HG03139 (cell line): Measurements from ENCODE around the gene TFDP1.

Experiments used
- ATAC-seq: cut with Tn5 transposase; IDR thresholded peaks from one replicate; pipeline ENCODE4 v1.9.1; 2021; ENCODE audit not compliant: unreplicated experiment

Gene TFDP1

DNA sequence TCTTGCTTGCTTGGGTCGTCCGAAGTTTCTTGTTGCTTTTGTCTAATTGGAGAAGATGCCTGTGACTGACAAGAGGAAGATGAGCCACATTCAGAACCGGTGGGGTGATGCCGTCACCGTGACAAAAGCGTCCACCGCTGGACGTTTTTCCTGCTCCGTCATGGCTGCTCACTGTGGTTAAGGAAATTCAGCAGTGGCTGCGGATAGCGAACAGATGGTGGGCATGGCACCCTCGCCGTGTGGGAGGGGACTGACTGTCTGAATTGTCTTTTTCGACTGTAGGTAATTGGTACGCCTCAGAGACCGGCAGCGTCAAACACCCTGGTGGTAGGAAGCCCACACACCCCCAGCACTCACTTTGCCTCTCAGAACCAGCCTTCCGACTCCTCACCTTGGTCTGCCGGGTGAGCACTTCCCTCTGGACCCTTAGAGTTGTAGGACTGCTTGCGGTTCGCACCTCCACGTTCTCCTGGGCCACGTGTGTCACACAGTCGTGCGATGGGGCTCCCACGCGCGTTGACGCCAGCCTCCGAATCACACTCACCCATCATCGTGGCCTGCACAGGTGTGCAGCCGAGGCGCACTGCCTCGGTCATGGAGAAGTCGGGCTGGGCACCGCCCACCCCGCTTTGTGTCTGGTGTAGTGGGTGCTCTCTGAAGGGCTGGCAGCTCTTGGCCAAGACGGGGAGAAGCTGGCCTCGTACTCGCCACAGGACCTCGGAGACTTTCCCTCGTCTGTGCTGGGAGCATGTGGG is 47.0 kb downstream of the TFDP1 start:
- ATAC-seq = no peak

- ATAC-seq = no peak
Observed at GRCh38 chr13:113632706-113633484, 48.3 kb downstream of the TFDP1 start.

DNA sequence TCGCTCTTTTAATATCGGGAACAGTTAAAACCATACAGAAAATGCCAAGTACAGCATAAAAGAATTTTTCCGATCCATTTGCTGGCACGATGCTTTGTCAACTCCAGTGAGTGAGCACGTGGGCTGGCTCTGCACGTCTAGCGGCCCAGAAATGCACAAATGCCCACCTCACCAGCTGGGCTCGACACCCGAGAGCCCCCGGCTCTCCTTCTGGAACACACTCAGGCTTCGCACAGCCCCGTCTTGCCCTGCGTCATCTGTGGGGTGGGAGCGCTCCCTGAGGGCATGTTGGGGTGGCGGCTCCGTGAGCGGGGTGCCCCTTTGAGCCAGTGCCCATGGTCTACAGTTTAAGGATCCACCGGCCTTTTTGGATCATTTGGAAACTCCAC is 48.9 kb downstream of the TFDP1 start:
- ATAC-seq = no peak

DNA sequence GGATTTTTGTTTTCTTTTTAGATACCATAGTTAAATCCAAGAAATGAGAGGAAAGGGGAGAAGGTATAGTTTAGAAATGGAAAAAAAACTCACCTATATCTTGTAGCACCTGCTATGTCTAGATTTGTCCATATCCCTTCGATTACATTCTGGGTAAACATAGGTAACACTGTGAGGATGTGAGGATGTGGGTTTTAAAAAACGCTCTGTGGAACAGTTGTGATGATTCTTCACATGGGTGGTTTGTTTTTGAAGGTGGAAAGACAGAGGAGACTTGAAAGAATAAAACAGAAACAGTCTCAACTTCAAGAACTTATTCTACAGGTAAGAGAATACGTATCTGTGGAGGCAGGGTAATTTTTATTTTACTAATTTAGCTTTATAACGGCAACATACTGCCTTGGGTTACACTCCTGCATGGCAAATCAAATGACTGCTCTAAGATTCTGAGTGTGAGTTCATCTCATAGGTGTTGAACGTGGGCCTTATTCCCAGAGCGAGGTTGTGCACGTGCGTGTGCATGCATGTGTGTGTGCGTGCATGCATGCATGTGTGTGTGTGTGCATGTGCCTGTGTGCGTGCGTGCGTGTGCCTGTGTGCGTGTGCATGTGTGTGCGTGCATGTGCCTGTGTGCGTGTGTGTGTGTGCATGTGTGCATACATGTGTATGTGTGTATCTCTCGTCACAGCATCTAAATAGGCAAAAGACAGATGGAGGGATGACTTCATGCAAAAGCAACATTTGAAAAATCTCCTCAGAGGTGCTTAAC is 49.9 kb downstream of the TFDP1 start:
- ATAC-seq = no peak

- no peak for ATAC-seq
Observed at GRCh38 chr13:113635048-113635420, 50.5 kb downstream of the TFDP1 start.

- no peak for ATAC-seq
Observed at GRCh38 chr13:113635709-113636108, 51.2 kb downstream of the TFDP1 start.

- ATAC-seq = no peak
Observed at GRCh38 chr13:113636266-113636963, 51.9 kb downstream of the TFDP1 start.

DNA sequence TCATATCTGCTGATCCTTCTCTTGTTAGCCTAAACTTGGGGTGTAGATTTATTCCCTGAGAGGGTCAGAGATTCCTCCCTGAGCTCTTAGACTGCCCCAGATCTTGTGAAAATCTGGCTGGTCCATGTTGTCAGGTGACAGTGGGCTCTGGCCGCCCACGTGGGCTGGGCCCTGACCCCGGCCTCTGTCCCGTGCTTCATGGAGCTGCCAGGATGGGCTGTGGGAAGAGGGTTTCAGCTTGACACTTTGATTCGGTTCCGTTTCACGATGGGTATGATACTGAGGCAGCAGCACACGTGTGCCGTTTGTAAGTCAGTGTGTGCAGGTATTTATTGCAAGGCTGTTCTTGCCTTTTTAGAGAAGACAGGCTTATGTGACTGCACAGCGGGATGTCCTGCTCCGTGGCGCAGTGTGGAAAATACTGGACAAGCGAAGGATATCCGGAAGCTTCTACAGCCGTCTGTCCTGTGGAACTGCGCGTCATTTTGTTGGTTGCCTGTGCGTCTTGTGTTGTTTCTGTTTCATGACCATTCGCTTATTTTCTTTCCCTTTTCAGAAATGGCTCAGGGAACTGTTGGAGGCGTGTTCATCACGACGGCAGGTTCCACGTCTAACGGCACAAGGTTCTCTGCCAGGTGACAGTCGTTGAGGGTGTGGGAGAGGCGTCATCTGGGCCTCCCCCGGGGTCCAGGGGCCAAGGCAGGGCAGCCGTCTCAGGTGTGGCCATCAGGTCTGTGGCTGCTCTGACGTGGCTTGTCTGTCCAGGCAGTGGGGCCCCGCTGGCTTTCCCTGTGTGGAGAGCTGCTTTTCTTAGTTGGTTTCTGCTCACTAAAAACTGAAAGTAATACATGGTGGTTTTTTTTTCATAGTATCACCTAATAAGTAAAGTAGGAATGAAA is 53.0 kb downstream of the TFDP1 start:
- ATAC-seq = no peak

- no peak for ATAC-seq
Observed at GRCh38 chr13:113638173-113638746, 53.7 kb downstream of the TFDP1 start.

DNA sequence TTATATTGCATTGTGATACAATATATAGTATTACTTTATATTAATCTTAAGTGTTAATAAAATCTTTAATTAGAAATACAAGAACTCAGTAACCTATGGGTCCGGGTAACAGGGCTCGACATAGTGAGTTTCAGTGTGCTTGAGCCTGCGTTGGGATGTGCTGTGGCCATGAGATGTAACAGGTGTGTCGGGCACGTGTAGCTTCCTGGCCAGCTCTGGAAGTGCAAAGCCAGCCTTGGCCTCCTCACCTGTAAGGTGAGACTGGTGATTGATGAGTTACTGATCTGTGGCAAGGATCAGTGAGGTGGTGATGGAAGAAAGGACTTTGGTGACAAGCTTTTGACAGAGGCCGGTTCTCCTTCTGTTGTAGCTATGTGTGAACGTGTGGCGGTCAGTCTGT is 54.3 kb downstream of the TFDP1 start:
- no peak for ATAC-seq

DNA sequence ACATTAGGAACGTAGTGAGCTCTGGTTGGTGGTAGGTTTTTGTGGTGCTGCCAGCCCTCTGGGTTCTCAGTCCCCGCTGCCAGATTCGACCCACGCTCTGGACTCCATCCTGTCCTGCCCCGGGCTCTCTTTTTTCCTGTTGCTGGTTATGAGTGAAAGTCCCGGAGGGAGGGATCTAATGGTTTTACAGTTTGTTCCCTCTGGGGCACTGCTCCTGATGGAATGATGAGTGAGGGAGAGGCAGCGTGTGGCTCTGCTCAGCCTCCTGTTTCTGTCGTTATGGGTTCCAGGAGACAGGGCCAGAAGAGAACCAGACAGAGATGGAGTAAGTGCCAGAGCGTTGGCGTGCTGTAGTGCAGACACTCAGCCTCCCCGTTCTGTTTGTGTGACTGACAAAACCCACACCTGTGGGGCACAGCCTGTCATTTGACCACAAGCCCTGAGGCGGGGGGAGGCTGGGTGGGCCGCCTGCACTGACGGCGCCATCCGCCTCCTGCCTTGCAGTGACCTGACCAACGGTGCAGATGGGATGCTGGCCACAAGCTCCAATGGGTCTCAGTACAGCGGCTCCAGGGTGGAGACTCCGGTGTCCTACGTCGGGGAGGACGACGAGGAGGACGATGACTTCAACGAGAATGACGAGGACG is 55.2 kb downstream of the TFDP1 start:
- ATAC-seq = no peak

- no peak for ATAC-seq
Observed at GRCh38 chr13:113641426-113641825, 56.9 kb downstream of the TFDP1 start.

- no peak for ATAC-seq
Observed at GRCh38 chr13:113642563-113642962, 58.0 kb downstream of the TFDP1 start.

DNA sequence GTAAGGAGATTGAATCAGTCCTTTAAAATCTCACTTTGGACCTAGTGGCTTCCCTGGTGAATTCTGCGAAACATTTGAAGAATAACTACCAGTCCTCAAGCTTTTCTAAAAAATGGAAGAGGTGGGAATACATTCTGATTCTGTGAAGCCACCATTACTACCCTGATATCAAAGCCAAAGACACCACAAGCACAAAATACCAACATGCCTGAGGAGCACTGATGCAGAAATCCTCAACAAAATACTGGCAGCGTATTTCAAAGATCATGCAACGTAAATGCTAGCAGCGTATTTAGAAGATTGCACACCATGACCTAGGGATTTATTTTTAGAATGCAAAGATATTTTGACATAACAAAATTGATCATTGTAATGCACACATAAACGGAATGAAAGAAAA is 59.0 kb downstream of the TFDP1 start:
- no peak for ATAC-seq

- ATAC-seq = no peak
Observed at GRCh38 chr13:113644800-113645199, 60.2 kb downstream of the TFDP1 start.

DNA sequence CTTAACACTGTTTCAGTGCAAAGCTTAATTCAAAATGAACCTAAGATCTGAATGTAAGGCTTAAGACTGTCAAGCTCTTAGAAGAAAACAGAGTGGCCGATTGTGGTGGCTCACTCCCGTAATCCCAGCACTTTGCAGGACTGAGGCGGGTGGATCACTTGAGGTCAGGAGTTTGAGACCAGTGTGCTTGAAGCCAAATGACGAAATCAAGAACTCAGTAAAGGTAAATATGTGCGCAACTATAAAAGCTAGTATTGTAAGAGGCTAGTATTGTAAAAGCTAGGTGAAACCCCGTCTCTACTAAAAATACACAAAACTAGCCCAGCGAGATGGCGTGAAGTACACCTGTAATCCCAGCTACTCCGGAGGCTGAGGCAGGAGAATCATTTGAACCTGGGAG is 60.8 kb downstream of the TFDP1 start:
- no peak for ATAC-seq

DNA sequence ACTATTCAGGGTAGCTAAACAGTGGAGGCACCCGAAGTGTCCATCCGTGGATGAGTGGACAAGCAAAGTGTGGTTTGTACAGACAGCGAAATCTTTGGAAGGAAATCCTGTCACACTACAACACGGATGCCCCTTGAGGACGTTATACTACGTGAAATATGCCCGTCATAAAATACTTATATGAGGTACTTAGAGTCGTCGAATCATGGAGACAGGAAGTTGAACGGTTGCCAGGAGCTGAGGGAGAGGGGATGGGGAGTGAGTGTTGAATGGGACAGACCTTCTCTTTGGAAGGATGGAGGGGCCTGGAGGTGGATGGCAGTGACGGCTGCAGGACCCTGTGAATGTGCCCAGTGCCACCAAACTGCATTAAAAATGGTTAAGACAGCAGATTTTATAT is 61.8 kb downstream of the TFDP1 start:
- ATAC-seq = no peak

- ATAC-seq = no peak
Observed at GRCh38 chr13:113646921-113647340, 62.4 kb downstream of the TFDP1 start.
